Neuronal stem cell (in vitro differentiated cells): ENCODE results near the gene FBXO27.
"Not testable (repeated sequence)": the region's sequence is repeated elsewhere in the genome, so short reads cannot be mapped to it uniquely, and the experiment has no call there.

Source experiments
- DNase-seq: peaks from one replicate; pipeline ENCODE4 v3.0.0-alpha.2; 2013; ENCODE audit warnings: low spot score
- H2AFZ ChIP-seq: one replicate; pipeline ENCODE4 v1.6.1; 2013; ENCODE audit warnings: mild to moderate bottlenecking, low read length, inconsistent platforms
- H2AK5ac ChIP-seq: 2 replicates; pipeline ENCODE4 v1.6.1; 2013; ENCODE audit warnings: low read depth, mild to moderate bottlenecking, inconsistent platforms, low read length, moderate library complexity, mixed read lengths
- H2BK120ac ChIP-seq: 2 replicates; pipeline ENCODE4 v1.6.1; 2013; ENCODE audit warnings: low read depth, mild to moderate bottlenecking, inconsistent platforms, low read length, moderate library complexity, mixed read lengths
- H2BK12ac ChIP-seq: one replicate; pipeline ENCODE4 v1.6.1; 2013; ENCODE audit warnings: low read length, inconsistent platforms
- H2BK15ac ChIP-seq: 2 replicates; pipeline ENCODE4 v1.6.1; 2013; ENCODE audit warnings: mild to moderate bottlenecking, low read length, inconsistent platforms, mixed read lengths
- H2BK5ac ChIP-seq: one replicate; pipeline ENCODE4 v1.6.1; 2013; ENCODE audit warnings: inconsistent platforms, mild to moderate bottlenecking, low read length, moderate library complexity
- H3K14ac ChIP-seq: one replicate; pipeline ENCODE4 v1.6.1; 2013; ENCODE audit warnings: low read length, inconsistent platforms
- H3K18ac ChIP-seq: 2 replicates; pipeline ENCODE4 v1.6.1; 2013; ENCODE audit warnings: low read length, inconsistent platforms
- H3K23ac ChIP-seq: 2 replicates; pipeline ENCODE4 v1.6.1; 2013; ENCODE audit warnings: low read depth, mild to moderate bottlenecking, mixed read lengths, low read length, inconsistent platforms; ENCODE audit not compliant: poor library complexity
- H3K27ac ChIP-seq: replicated peaks from 3 replicates; pipeline ENCODE4 v1.5.1; 2013; ENCODE audit warnings: low read length, inconsistent platforms
- H3K27me3 ChIP-seq, 3 experiments: 2 replicates each; pipeline ENCODE4 v1.6.1; 2013; ENCODE audit warnings: low read length in 3 of 3, mild to moderate bottlenecking in 2 of 3, inconsistent platforms in 1 of 3, low read depth in 1 of 3, mixed read lengths in 1 of 3, moderate library complexity in 1 of 3; ENCODE audit not compliant: control insufficient read depth in 3 of 3, insufficient read depth in 3 of 3
- H3K36me3 ChIP-seq, 2 donors: replicated peaks in 1 of 2; 2 replicates each; pipeline ENCODE4 v1.6.1; 2013; ENCODE audit warnings: low read length in 2 of 2; ENCODE audit not compliant: control insufficient read depth in 2 of 2, insufficient read depth in 2 of 2
- H3K4ac ChIP-seq: 2 replicates; pipeline ENCODE4 v1.6.1; 2013; ENCODE audit warnings: inconsistent platforms, mild to moderate bottlenecking, low read length, moderate library complexity
- H3K4me1 ChIP-seq, 2 donors: 1 replicate in 1 of 2; 2 replicates in 1 of 2; pipeline ENCODE4 v1.6.1; 2013; ENCODE audit warnings: low read length in 2 of 2, low read depth in 1 of 2; ENCODE audit not compliant: control insufficient read depth in 2 of 2, insufficient read depth in 1 of 2
- H3K4me2 ChIP-seq: one replicate; pipeline ENCODE4 v1.6.1; 2013; ENCODE audit warnings: mild to moderate bottlenecking, low read length, inconsistent platforms; ENCODE audit not compliant: insufficient read depth, poor library complexity, severe bottlenecking
- H3K4me3 ChIP-seq, 2 donors: 2 replicates each; pipeline ENCODE4 v1.5.1; 2013; ENCODE audit warnings: low read length in 2 of 2, mild to moderate bottlenecking in 2 of 2, inconsistent platforms in 1 of 2, moderate library complexity in 1 of 2
- H3K79me1 ChIP-seq: one replicate; pipeline ENCODE4 v1.6.1; 2013; ENCODE audit warnings: low read depth, mild to moderate bottlenecking, inconsistent platforms, low read length, moderate library complexity
- H3K9ac ChIP-seq: one replicate; pipeline ENCODE4 v1.6.1; 2013; ENCODE audit warnings: mild to moderate bottlenecking, low read depth, low read length, inconsistent platforms; ENCODE audit not compliant: poor library complexity
- H3K9me3 ChIP-seq, 2 donors: replicated peaks in 1 of 2; 2 replicates each; pipeline versions ENCODE3 to v1.6.1; 2013; ENCODE audit warnings: low read length in 2 of 2, mild to moderate bottlenecking in 2 of 2, inconsistent platforms in 1 of 2, low read depth in 1 of 2, mixed read lengths in 1 of 2, moderate library complexity in 1 of 2; ENCODE audit not compliant: control insufficient read depth in 2 of 2, insufficient read depth in 1 of 2
- H4K8ac ChIP-seq: one replicate; pipeline ENCODE4 v1.6.1; 2013; ENCODE audit warnings: low read depth, mild to moderate bottlenecking, inconsistent platforms, low read length, moderate library complexity
- H4K91ac ChIP-seq: one replicate; pipeline ENCODE4 v1.6.1; 2013; ENCODE audit warnings: low read length, low read depth, mild to moderate bottlenecking, inconsistent platforms; ENCODE audit not compliant: poor library complexity
- WGBS, 2 donors: extraction: QIAGEN DNeasy Blood & Tissue Kit; methylation state at CpG; one replicate each; pipeline ENCODE4 v1.1.7; 2013; ENCODE audit warnings: missing lambda C conversion rate in 2 of 2, mixed read lengths in 1 of 2; ENCODE audit not compliant: insufficient read length in 2 of 2, insufficient replicate concordance in 1 of 2; ENCODE audit errors: extremely low coverage in 2 of 2; 5-methylcytosine and 5-hydroxymethylcytosine counted together

The FBXO27 gene

DNA sequence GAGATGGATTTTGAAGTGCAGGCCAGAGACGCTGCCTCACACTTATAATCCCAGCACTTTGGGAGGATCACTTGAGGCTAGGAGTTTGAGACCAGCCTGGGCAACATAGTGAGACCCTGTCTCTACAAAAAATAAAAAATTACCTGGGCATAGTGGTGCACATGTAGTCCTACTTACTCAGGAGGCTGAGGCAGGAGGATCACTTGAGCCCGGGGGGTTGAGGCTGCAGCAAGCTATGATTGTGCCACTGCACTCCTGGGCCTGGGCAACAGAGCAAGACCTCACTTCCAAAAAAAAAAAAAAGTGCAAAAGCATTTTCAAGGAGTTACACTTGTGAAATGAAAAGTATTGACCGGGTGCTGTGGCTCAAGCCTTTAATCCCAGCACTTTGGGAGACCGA lies 29.2 kb downstream of the FBXO27 start:
- Histone ChIP-seq H2BK120ac (no peak overlapping the region), H3K9me3 (no peaks in the 10 kb centered on the region), H3K79me1 (no peaks in the 10 kb centered on the region), H3K14ac (no peak overlapping the region), H2AK5ac (no peak overlapping the region), H3K4me3 (no peak overlapping the region), H4K8ac (no peak overlapping the region), H2BK5ac (no peak overlapping the region), H3K27me3 (no peaks in the 10 kb centered on the region), H3K27ac (no peak overlapping the region), H3K18ac (no peak overlapping the region), H3K9ac (no peak overlapping the region), H3K4me1 (no peaks in the 10 kb centered on the region), H2BK15ac (no peak overlapping the region), H3K36me3 (no peaks in the 10 kb centered on the region), H2AFZ (no peak overlapping the region), H3K4ac (no peak overlapping the region), H3K4me2 (no peak overlapping the region), H4K91ac (no peak overlapping the region), H2BK12ac (no peak overlapping the region), H3K23ac (no peak overlapping the region)
- WGBS, 2 donors, result no CpG with 5 or more reads among the region's 4 CpGs
- no peak for DNase-seq

DNA sequence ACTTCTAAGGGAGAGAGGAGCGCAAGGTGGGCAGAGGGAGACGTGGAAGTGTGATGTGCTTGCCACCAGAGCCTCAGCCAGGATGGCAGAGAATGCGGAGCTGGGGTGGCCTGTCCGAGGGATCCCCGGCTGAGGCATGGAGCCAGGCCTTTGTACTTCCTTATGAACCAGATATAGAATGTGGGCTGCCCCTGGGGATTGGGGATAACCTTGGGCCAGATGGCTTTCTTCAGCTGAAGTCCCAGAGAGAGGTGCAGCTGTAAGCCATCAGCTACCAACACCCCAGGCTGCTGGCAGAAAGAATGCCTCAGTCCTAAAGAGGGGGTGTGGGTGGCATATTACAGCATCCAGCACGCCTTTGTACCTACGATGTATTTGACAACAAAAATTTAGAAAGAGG lies 31.3 kb downstream of the FBXO27 start:
- no peak overlapping the region for H3K4ac ChIP-seq
- H3K23ac ChIP-seq, result no peak overlapping the region
- H3K27me3 ChIP-seq, result no peaks in the 10 kb centered on the region
- H3K14ac ChIP-seq, result no peak overlapping the region
- no CpG with 5 or more reads among the region's 7 CpGs for WGBS, 2 donors
- no peaks in the 10 kb centered on the region for H3K36me3 ChIP-seq
- no peak overlapping the region for H2BK12ac ChIP-seq
- H3K18ac ChIP-seq, result no peak overlapping the region
- H4K91ac ChIP-seq, result no peak overlapping the region
- no peak overlapping the region for H4K8ac ChIP-seq
- H2AK5ac ChIP-seq, result peak overlapping the region; percentile 46
- H2AFZ ChIP-seq, result no peak overlapping the region
- no peak overlapping the region for H3K4me2 ChIP-seq
- no peak overlapping the region for H3K9ac ChIP-seq
- H3K4me3 ChIP-seq, result no peak overlapping the region
- DNase-seq, result no peak
- no peaks in the 10 kb centered on the region for H3K9me3 ChIP-seq
- no peak overlapping the region for H3K27ac ChIP-seq
- peak overlapping the region; percentile 68 for H2BK5ac ChIP-seq
- H3K4me1 ChIP-seq, result no peaks in the 10 kb centered on the region
- no peak overlapping the region for H2BK120ac ChIP-seq
- no peaks in the 10 kb centered on the region for H3K79me1 ChIP-seq
- no peak overlapping the region for H2BK15ac ChIP-seq

DNA sequence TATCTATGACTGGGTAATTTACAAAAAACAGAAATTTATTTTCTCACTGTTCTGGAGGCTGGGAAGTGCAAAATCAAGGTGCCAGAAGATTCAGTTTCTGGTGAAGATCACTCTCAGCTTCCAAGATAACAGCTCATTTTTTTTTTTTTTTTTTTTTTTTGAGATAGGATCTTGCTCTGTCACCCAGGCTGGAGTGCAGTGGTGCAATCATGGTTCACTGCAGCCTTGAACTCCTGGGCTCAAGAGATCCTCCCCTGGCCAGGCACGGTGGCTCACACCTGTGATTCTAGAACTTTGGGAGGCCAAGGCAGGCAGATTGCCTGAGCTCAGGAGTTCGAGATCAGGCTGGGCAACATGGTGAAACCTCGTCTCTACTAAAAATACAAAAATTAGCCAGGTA lies 34.8 kb downstream of the FBXO27 start:
- H3K27me3 ChIP-seq, H2BK12ac ChIP-seq: not testable (repeated sequence)

DNA sequence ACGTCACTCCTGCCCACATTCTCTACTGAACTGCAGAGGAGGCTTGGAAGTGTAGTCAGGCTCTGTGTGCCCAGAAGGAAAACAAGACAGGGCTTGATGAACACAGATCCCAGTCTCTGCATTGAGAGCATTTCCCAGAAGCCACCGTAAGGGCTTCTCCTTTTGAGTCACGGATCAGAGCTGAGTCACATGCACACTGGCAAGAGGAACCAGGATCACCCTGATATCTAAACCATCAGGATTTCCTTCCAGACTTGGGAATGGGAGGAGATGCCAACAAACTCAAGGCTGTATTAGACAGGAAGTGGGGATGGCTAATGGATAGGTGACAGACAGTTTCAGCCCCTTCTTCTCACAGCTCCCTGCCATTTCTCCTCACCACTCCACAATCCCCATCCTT lies 39.1 kb downstream of the FBXO27 start:
- Histone ChIP-seq H3K23ac (no peak overlapping the region), H2BK120ac (no peak overlapping the region), H2AK5ac (no peak overlapping the region), H3K36me3 (no peaks in the 10 kb centered on the region), H3K4me1 (peaks cover 0 to 5% of the 10 kb centered on the region in 2 donors), H4K8ac (no peak overlapping the region), H3K79me1 (no peaks in the 10 kb centered on the region), H2BK5ac (no peak overlapping the region), H4K91ac (no peak overlapping the region), H3K4ac (no peak overlapping the region), H2BK15ac (no peak overlapping the region), H3K4me3 (no peak overlapping the region), H3K4me2 (no peak overlapping the region), H3K27me3 (no peaks in the 10 kb centered on the region), H2AFZ (no peak overlapping the region), H3K9ac (no peak overlapping the region), H3K9me3 (no peaks in the 10 kb centered on the region), H3K27ac (no peak overlapping the region), H2BK12ac (no peak overlapping the region), H3K14ac (no peak overlapping the region), H3K18ac (no peak overlapping the region)
- DNase-seq, result no peak
- no CpG with 5 or more reads among the region's 3 CpGs for WGBS, 2 donors

More for the DNA sequence above, 34.8 kb downstream of the FBXO27 start:
- not testable (repeated sequence) for H3K18ac ChIP-seq, H3K4me3 ChIP-seq, H2BK15ac ChIP-seq, H4K8ac ChIP-seq, H3K27ac ChIP-seq, H2AK5ac ChIP-seq, H3K4me1 ChIP-seq, H4K91ac ChIP-seq, H3K9me3 ChIP-seq, H2BK5ac ChIP-seq, DNase-seq, H3K36me3 ChIP-seq, H3K4me2 ChIP-seq, H2AFZ ChIP-seq, H3K9ac ChIP-seq, H2BK120ac ChIP-seq, H3K4ac ChIP-seq, H3K79me1 ChIP-seq, H3K23ac ChIP-seq, H3K14ac ChIP-seq
- no CpG with 5 or more reads among the region's 3 CpGs for WGBS, 2 donors
